Endothelial cell of umbilical vein (primary cell): ENCODE data around the gene RNF151. TPM values are rescaled to one million over a fixed set of nuclear protein-coding genes. Genes with fewer than 3 reads are reported as not detected.
A peak's percentile ranks its signal among the peaks of the same experiment; 100 is the strongest.

Source experiments
- BruUV-seq: library from RNA; stranded (reverse); fragments of 400-500 nt; replicated peaks from 2 replicates; lab custom pipeline; 2021; lab: Mats Ljungman, UMichigan
- CTCF ChIA-PET: fragments of 300-600, 350-600 bp; sonication (Branson Sonifier 250); formaldehyde crosslinking; loops from one replicate; lab custom pipeline; 2021; ENCODE audit warnings: antibody characterized with exemption, inconsistent platforms; lab: Charles Lee
- POLR2A ChIA-PET: fragments of 300-600, 350-600 bp; sonication (Branson Sonifier 250); formaldehyde crosslinking; loops from one replicate; lab custom pipeline; 2021; ENCODE audit warnings: antibody characterized with exemption, inconsistent platforms; lab: Charles Lee
- DNase-seq: peaks from one replicate; pipeline ENCODE4 v3.0.0-alpha.2; 2011; ENCODE audit warnings: low read depth, low spot score
- FAIRE-seq: peaks from 2 replicates; lab custom pipeline; 2011; peaks lifted over from hg19 to GRCh38; lab: Jason Lieb, UNC
- H2AFZ ChIP-seq: 2 replicates; pipeline ENCODE4 v1.6.0; 2012; ENCODE audit warnings: low read depth, low read length, control low read depth, inconsistent platforms
- H3K27ac ChIP-seq: 2 replicates; pipeline ENCODE4 v1.5.1; 2011; ENCODE audit warnings: low read depth, mild to moderate bottlenecking, control low read depth, low read length, moderate library complexity; ENCODE audit not compliant: insufficient read depth
- H3K27me3 ChIP-seq, 2 experiments: 2 replicates each; pipeline versions ENCODE4 v1.6.0 to v1.6.1; 2011; ENCODE audit warnings: low read length in 2 of 2, mixed read lengths in 1 of 2; ENCODE audit not compliant: control insufficient read depth in 2 of 2, insufficient read depth in 2 of 2
- H3K36me3 ChIP-seq, 2 experiments: 2 replicates in 1 of 2; 3 replicates in 1 of 2; pipeline ENCODE4 v1.5.1; 2011; ENCODE audit warnings: low read length in 2 of 2, mild to moderate bottlenecking in 1 of 2, moderate library complexity in 1 of 2; ENCODE audit not compliant: control insufficient read depth in 2 of 2, insufficient read depth in 2 of 2; ENCODE audit errors: extremely low read depth in 1 of 2
- H3K4me1 ChIP-seq: 3 replicates; pipeline ENCODE4 v1.5.1; 2011; ENCODE audit warnings: mild to moderate bottlenecking, low read length; ENCODE audit not compliant: control insufficient read depth, insufficient read depth; ENCODE audit errors: extremely low read depth
- H3K4me2 ChIP-seq: 2 replicates; pipeline ENCODE4 v1.6.1; 2011; ENCODE audit warnings: low read length, control low read depth, mixed read lengths; ENCODE audit not compliant: insufficient read depth
- H3K4me3 ChIP-seq, 3 experiments: fragments of 200-600 bp in 1 of 3; sonication (generic), shearing (Covaris generic) in 1 of 3; replicated peaks in 1 of 3; 2 replicates each; pipeline ENCODE4 v1.5.1; 2011 to 2016; ENCODE audit warnings: control low read depth in 3 of 3, low read length in 3 of 3, mild to moderate bottlenecking in 2 of 3, inconsistent platforms in 1 of 3, low read depth in 1 of 3, moderate library complexity in 1 of 3; ENCODE audit not compliant: insufficient read depth in 1 of 3
- H3K79me2 ChIP-seq: 2 replicates; pipeline ENCODE4 v1.6.0; 2012; ENCODE audit warnings: low read length, inconsistent platforms; ENCODE audit not compliant: control insufficient read depth, insufficient read depth
- H3K9ac ChIP-seq: replicated peaks from 2 replicates; pipeline ENCODE3; 2011; ENCODE audit warnings: low read length, control low read depth; ENCODE audit not compliant: insufficient read depth; ENCODE audit errors: extremely low read depth
- H3K9me1 ChIP-seq: replicated peaks from 3 replicates; pipeline ENCODE4 v1.6.0; 2011; ENCODE audit warnings: mild to moderate bottlenecking, low read length; ENCODE audit not compliant: control insufficient read depth, insufficient read depth; ENCODE audit errors: extremely low read depth
- H3K9me3 ChIP-seq: replicated peaks from 2 replicates; pipeline ENCODE4 v1.5.1; 2012; ENCODE audit warnings: low read length, inconsistent platforms; ENCODE audit not compliant: control insufficient read depth, insufficient read depth
- H4K20me1 ChIP-seq: replicated peaks from 2 replicates; pipeline ENCODE3; 2011; ENCODE audit warnings: mild to moderate bottlenecking, low read length; ENCODE audit not compliant: control insufficient read depth, insufficient read depth; ENCODE audit errors: extremely low read depth
- CTCF ChIP-seq, 2 donors: IDR thresholded peaks; 1 replicate in 1 of 2; 2 replicates in 1 of 2; pipeline ENCODE4 v1.5.1; 2011; ENCODE audit warnings: low read length in 2 of 2, mild to moderate bottlenecking in 2 of 2, moderate library complexity in 2 of 2, control low read depth in 1 of 2, inconsistent platforms in 1 of 2, low read depth in 1 of 2; ENCODE audit not compliant: insufficient read depth in 1 of 2; ENCODE audit errors: extremely low read depth in 1 of 2
- FOS ChIP-seq: IDR thresholded peaks from 2 replicates; pipeline ENCODE4 v1.6.1; 2011; ENCODE audit warnings: mild to moderate bottlenecking, low read length, moderate library complexity, borderline replicate concordance; ENCODE audit not compliant: insufficient read depth
- GATA2 ChIP-seq: IDR thresholded peaks from 2 replicates; pipeline ENCODE4 v1.7.0; 2011; ENCODE audit warnings: low read depth, mild to moderate bottlenecking, moderate library complexity, mixed read lengths, low read length; ENCODE audit not compliant: insufficient read length, insufficient read depth
- MAX ChIP-seq: IDR thresholded peaks from 2 replicates; pipeline ENCODE4 v1.6.1; 2011; ENCODE audit not compliant: insufficient read depth, insufficient read length
- MYC ChIP-seq: IDR thresholded peaks from one replicate; pipeline ENCODE4 v1.6.1; 2011; ENCODE audit warnings: mild to moderate bottlenecking, low read depth, low read length
- POLR2A ChIP-seq: IDR thresholded peaks from 2 replicates; pipeline ENCODE4 v1.6.1; 2012; ENCODE audit warnings: low read depth, mild to moderate bottlenecking, control low read depth, low read length
- POLR2AphosphoS5 ChIP-seq: IDR thresholded peaks from 2 replicates; pipeline ENCODE4 v1.6.1; 2012; ENCODE audit warnings: low read depth, mild to moderate bottlenecking, control low read depth, low read length, moderate library complexity; ENCODE audit not compliant: insufficient read depth
- dilution Hi-C: fragments of 300-500 bp; cut with MboI; formaldehyde crosslinking; loops from one replicate; pipeline ENCODE4 v1.15.0; 2019; ENCODE audit warnings: low sequenced_read_pairs; ENCODE audit not compliant: extremely low pct_ligation_motif_present
- intact Hi-C: fragments of 100-400 bp; cut with micrococcal nuclease; formaldehyde crosslinking; loops from one replicate; pipeline ENCODE4 v1.10.0; 2022
- polyA plus RNA-seq, 4 experiments: library from polyadenylated mRNA; depleted of rRNA in 3 of 4; stranded (reverse) in 3 of 4; unstranded in 1 of 4; fragments of >200 nt; gene quantifications; 2 replicates each; pipeline versions ENCODE4 v1.2.1 to v1.2.3, GENCODE V29; 2011 to 2012; ENCODE audit warnings: missing spikeins in 1 of 4
- total RNA-seq: library from RNA; stranded (reverse); gene quantifications from 2 replicates; pipeline ENCODE4 v1.2.3, GENCODE V29; 2021

The RNF151 gene
- total and polyA plus RNA-seq, 2 donors (not counting 3 experiments of a cell fraction or from before 2014, with no cell fraction given), result not detected

- peak overlapping the region in 1 of 3 experiments; percentile 15 for H3K4me3 ChIP-seq
- peaks cover 0 to 4% of the 10 kb centered on the region in 2 experiments for H3K36me3 ChIP-seq
- H3K9me3 ChIP-seq, result no peaks in the 10 kb centered on the region
- FAIRE-seq, result peak; percentile 90
- H3K27me3 ChIP-seq, result peaks cover 23 to 24% of the 10 kb centered on the region in 2 experiments
- no peaks in the 10 kb centered on the region for H3K79me2 ChIP-seq
- dilution Hi-C loops, result no loop called here
- intact Hi-C loops, result no loop called here
- no TSS peak for BruUV-seq
- no peak overlapping the region for H3K9ac ChIP-seq
- no peaks in the 10 kb centered on the region for H3K9me1 ChIP-seq
- no peaks in the 10 kb centered on the region for H4K20me1 ChIP-seq
- CTCF ChIA-PET, result interaction anchor here (0.7 to 3.9 kb wide), 3 partner anchors 11 to 148 kb away, joined by 3 to 23 read pairs (median 9); no protein-coding TSS in a partner anchor
- POLR2A ChIA-PET, result interaction anchor here (0.9 to 1.3 kb wide), 2 partner anchors 27 to 163 kb away, joined by 4 to 5 read pairs; partner anchors contain the start of genes RPS2 and TRAF7
- peak overlapping the region; percentile 90 for H2AFZ ChIP-seq
- H3K4me2 ChIP-seq, result no peak overlapping the region
- H3K4me1 ChIP-seq, result peaks cover 7% of the 10 kb centered on the region
- TF ChIP-seq POLR2A, result peak; percentile 21
- peak; percentile 82 for TF ChIP-seq MAX
- TF ChIP-seq FOS, result no peak
- no peak overlapping the region for H3K27ac ChIP-seq
- DNase-seq, result peak; percentile 88
These were observed 25.5 kb downstream of the RNF151 start for GRCh38 chr16:1991948-1992703.

DNA sequence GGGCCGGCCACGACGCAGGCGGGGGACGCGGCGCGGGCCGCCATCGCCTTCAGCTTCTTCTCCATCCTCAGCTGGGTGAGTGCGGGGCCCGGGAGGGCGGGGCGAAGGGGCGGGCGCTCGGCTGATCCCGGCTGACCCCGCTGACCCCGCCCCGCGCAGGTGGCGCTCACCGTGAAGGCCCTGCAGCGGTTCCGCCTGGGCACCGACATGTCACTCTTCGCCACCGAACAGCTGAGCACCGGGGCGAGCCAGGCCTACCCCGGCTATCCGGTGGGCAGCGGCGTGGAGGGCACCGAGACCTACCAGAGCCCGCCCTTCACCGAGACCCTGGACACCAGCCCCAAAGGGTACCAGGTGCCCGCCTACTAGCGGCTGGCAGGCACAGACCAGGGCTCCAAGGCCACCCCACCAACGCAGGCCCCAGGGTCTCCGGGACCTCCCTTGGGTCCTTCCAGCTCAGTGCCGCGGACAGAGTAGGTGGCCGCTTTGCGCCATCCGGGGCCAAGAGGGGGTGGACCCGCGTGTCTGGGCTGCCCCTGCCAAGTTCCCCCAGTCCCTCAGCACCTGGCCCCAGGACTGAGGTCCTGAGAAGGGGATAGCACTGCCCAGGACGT is 26.2 kb downstream of the RNF151 start:
- no peaks in the 10 kb centered on the region for H3K9me3 ChIP-seq
- no peak overlapping the region for H3K4me2 ChIP-seq
- H3K9me1 ChIP-seq, result no peaks in the 10 kb centered on the region
- peaks cover 23 to 24% of the 10 kb centered on the region in 2 experiments for H3K27me3 ChIP-seq
- dilution Hi-C loops, result no loop called here
- intact Hi-C loops, result no loop called here
- peak overlapping the region; percentile 90 for H2AFZ ChIP-seq
- H3K36me3 ChIP-seq, result peaks cover 0 to 5% of the 10 kb centered on the region in 2 experiments
- ChIA-PET CTCF (interaction anchor here (2.5 to 3.9 kb wide), 2 partner anchors 10 to 148 kb away, joined by 9 to 23 read pairs; no protein-coding TSS in a partner anchor), POLR2A (interaction anchor here (0.9 to 1.3 kb wide), 2 partner anchors 28 to 163 kb away, joined by 4 to 5 read pairs; partner anchors contain the start of genes RPS2 and TRAF7)
- H3K27ac ChIP-seq, result no peak overlapping the region
- FAIRE-seq (no peak), DNase-seq (no peak)
- no peak overlapping the region for H3K4me3 ChIP-seq
- no TSS peak for BruUV-seq
- no peaks in the 10 kb centered on the region for H3K79me2 ChIP-seq
- TF ChIP-seq POLR2A, result no peak
- TF ChIP-seq CTCF (IDR thresholded peaks at IDR 0.05; ENCODE audit: extremely low read depth in 1 of 2, insufficient read depth in 1 of 2, low read depth in 1 of 2, low read length in 2 of 2), result no peak
- no peak for TF ChIP-seq GATA2
- TF ChIP-seq MYC, result no peak
- no peak for TF ChIP-seq POLR2AphosphoS5
- no peak overlapping the region for H3K9ac ChIP-seq
- H4K20me1 ChIP-seq, result no peaks in the 10 kb centered on the region
- peaks cover 7% of the 10 kb centered on the region for H3K4me1 ChIP-seq
